Measurements from ENCODE around the gene RALY.

- TF ChIP-seq CTCF (conservative IDR thresholded peaks at IDR 0.05; ENCODE audit: low read length) (no peak), EZH2phosphoT487 (IDR thresholded peaks at IDR 0.05; ENCODE audit: borderline replicate concordance, low read depth, low read length) (no peak)
Observed at GRCh38 chr20:34079818-34080217, 86.1 kb downstream of the RALY start.
